K562 (cell line): ENCODE data around the gene KRT81. TPM values are rescaled to one million over a fixed set of nuclear protein-coding genes. Genes with fewer than 3 reads are reported as not detected.
"Not testable (repeated sequence)": the region's sequence is repeated elsewhere in the genome, so short reads cannot be mapped to it uniquely, and the experiment has no call there.

Experiments used
- ATAC-seq: fragments of 200-7000 bp; cut with Tn5 transposase; 3 replicates; pipeline ENCODE4 v1.9.1; 2020; ENCODE audit warnings: moderate library complexity
- BruUV-seq: library from RNA; stranded (reverse); fragments of 400-500 nt; replicated peaks from 2 replicates; lab custom pipeline; 2021; lab: Mats Ljungman, UMichigan
- CTCF ChIA-PET: fragments of 300-600 bp; formaldehyde crosslinking; extraction: SDS; loops from one replicate; lab custom pipeline; 2021; ENCODE audit warnings: low intra/inter-chr PET ratio; lab: Yijun Ruan, JAX
- POLR2A ChIA-PET: fragments of 300-600, 350-650 bp; sonication (Branson Sonifier 250); formaldehyde crosslinking; extraction: SDS; loops from one replicate; lab custom pipeline; 2021; ENCODE audit warnings: antibody characterized with exemption, inconsistent platforms; lab: Yijun Ruan, JAX
- DNase-seq, 4 experiments: peaks; one replicate each; pipeline versions ENCODE4 v3.0.0 to v3.0.0-alpha.2; 2011 to 2018; ENCODE audit warnings: low spot score in 3 of 4, mixed read lengths in 3 of 4; ENCODE audit errors: extremely low read depth in 1 of 4
- FAIRE-seq: peaks from 2 replicates; lab custom pipeline; 2011; peaks lifted over from hg19 to GRCh38; lab: Jason Lieb, UNC
- H2AFZ ChIP-seq: 2 replicates; pipeline ENCODE4 v1.6.0; 2011; ENCODE audit warnings: low read depth, low read length, control low read depth, inconsistent platforms
- H3K27ac ChIP-seq: fragments of 200-600 bp; 3 replicates; pipeline ENCODE4 v1.8.0; 2011; ENCODE audit warnings: low read depth, mild to moderate bottlenecking, control low read depth, inconsistent platforms, low read length, moderate library complexity, mixed read lengths; ENCODE audit errors: extremely low read depth
- H3K27me3 ChIP-seq, 2 experiments: fragments of 300-600 bp in 1 of 2; 2 replicates in 1 of 2; 3 replicates in 1 of 2; pipeline versions ENCODE4 v1.6.0 to v1.8.0; 2011; ENCODE audit warnings: inconsistent platforms in 2 of 2, low read length in 2 of 2, mild to moderate bottlenecking in 1 of 2, mixed read lengths in 1 of 2, moderate library complexity in 1 of 2; ENCODE audit not compliant: control insufficient read depth in 2 of 2, insufficient read depth in 2 of 2
- H3K36me3 ChIP-seq: fragments of 300-600 bp; 3 replicates; pipeline ENCODE4 v1.8.0; 2011; ENCODE audit warnings: mild to moderate bottlenecking, low read length, inconsistent platforms; ENCODE audit not compliant: control insufficient read depth, insufficient read depth
- H3K4me1 ChIP-seq, 2 experiments: fragments of 200-600 bp in 1 of 2; replicated peaks in 1 of 2; 2 replicates in 1 of 2; 3 replicates in 1 of 2; pipeline versions ENCODE4 v1.5.1 to v1.8.0; 2011; ENCODE audit warnings: inconsistent platforms in 2 of 2, low read length in 2 of 2, mild to moderate bottlenecking in 1 of 2, mixed read lengths in 1 of 2, moderate library complexity in 1 of 2; ENCODE audit not compliant: control insufficient read depth in 2 of 2, insufficient read depth in 2 of 2
- H3K4me2 ChIP-seq: 2 replicates; pipeline ENCODE4 v1.6.1; 2011; ENCODE audit warnings: low read length, control low read depth, inconsistent platforms, mixed read lengths; ENCODE audit not compliant: insufficient read depth
- H3K4me3 ChIP-seq: fragments of 200-600 bp; sonication (generic), shearing (Covaris generic); 2 replicates; pipeline ENCODE4 v1.5.1; 2016; ENCODE audit warnings: control low read depth, inconsistent platforms
- H3K79me2 ChIP-seq: fragments of 200-600 bp; 3 replicates; pipeline ENCODE4 v1.8.0; 2011; ENCODE audit warnings: low read length, inconsistent platforms; ENCODE audit not compliant: control insufficient read depth, insufficient read depth
- H3K9ac ChIP-seq, 2 experiments: 2 replicates each; pipeline versions ENCODE4 v1.6.0 to v1.6.1; 2011; ENCODE audit warnings: low read depth in 2 of 2, low read length in 2 of 2, control low read depth in 1 of 2, inconsistent platforms in 1 of 2, mild to moderate bottlenecking in 1 of 2, mixed read lengths in 1 of 2; ENCODE audit not compliant: insufficient read depth in 1 of 2
- H3K9me1 ChIP-seq: one replicate; pipeline ENCODE4 v1.6.0; 2011; ENCODE audit warnings: inconsistent platforms, mild to moderate bottlenecking, low read length, moderate library complexity; ENCODE audit not compliant: control insufficient read depth, insufficient read depth
- H3K9me3 ChIP-seq: replicated peaks from 2 replicates; pipeline ENCODE4 v1.5.1; 2011; ENCODE audit warnings: low read depth, low read length, inconsistent platforms; ENCODE audit not compliant: control insufficient read depth, insufficient read depth
- H4K20me1 ChIP-seq: replicated peaks from 2 replicates; pipeline ENCODE4 v1.6.1; 2011; ENCODE audit warnings: low read length, inconsistent platforms, mixed read lengths; ENCODE audit not compliant: control insufficient read depth, insufficient read depth
- ARNT ChIP-seq, 2 experiments: fragments of 450-650 bp; IDR thresholded peaks; 2 replicates each; pipeline ENCODE4 v1.6.1; 2016; ENCODE audit warnings: mild to moderate bottlenecking in 1 of 2
- CCNT2 ChIP-seq: IDR thresholded peaks from 2 replicates; pipeline ENCODE4 v1.6.1; 2011; ENCODE audit warnings: borderline replicate concordance, low read depth, mild to moderate bottlenecking, moderate library complexity, mixed read lengths, low read length; ENCODE audit not compliant: insufficient read length; ENCODE audit errors: extremely low read depth
- CHD2 ChIP-seq: IDR thresholded peaks from 2 replicates; pipeline ENCODE4 v1.6.1; 2011; ENCODE audit warnings: low read depth, low read length
- CXXC5 ChIP-seq: fragments of 250-450 bp; sonication (Bioruptor Pico); IDR thresholded peaks from 2 replicates; pipeline ENCODE4 v1.8.0; 2022; ENCODE audit warnings: inconsistent platforms, mild to moderate bottlenecking, moderate library complexity
- EGR1 ChIP-seq: fragments of 450-650 bp; conservative IDR thresholded peaks from 2 replicates; pipeline ENCODE4 v1.6.1; 2017; ENCODE audit warnings: mild to moderate bottlenecking
- GABPB1 ChIP-seq: sonication (generic); formaldehyde crosslinking; IDR thresholded peaks from 2 replicates; pipeline ENCODE4 v1.8.0; 2022; ENCODE audit warnings: mild to moderate bottlenecking, missing genetic modification reagents
- HMG20B ChIP-seq: fragments of 250-450 bp; sonication (Bioruptor Pico); IDR thresholded peaks from 2 replicates; pipeline ENCODE4 v1.5.0; 2021; ENCODE audit warnings: mild to moderate bottlenecking
- PCBP1 ChIP-seq: fragments of 200-400 bp; formaldehyde crosslinking; IDR thresholded peaks from 2 replicates; pipeline ENCODE4 v1.6.1; 2018; ENCODE audit warnings: mild to moderate bottlenecking, low read depth, low read length; ENCODE audit not compliant: poor library complexity, severe bottlenecking
- PURB ChIP-seq: sonication (generic); formaldehyde crosslinking; IDR thresholded peaks from 2 replicates; pipeline ENCODE4 v1.9.0; 2021; ENCODE audit warnings: low read depth, mild to moderate bottlenecking, missing genetic modification reagents
- ZNF197 ChIP-seq: fragments of 200-800 bp; sonication (Bioruptor generic); IDR thresholded peaks from 2 replicates; pipeline ENCODE4 v1.6.1; 2016; ENCODE audit warnings: low read depth, missing genetic modification characterization, missing compliant biosample characterization
- ZNF764 ChIP-seq: fragments of 250-450 bp; sonication (Bioruptor Pico); IDR thresholded peaks from 2 replicates; pipeline ENCODE4 v1.4.0; 2020; ENCODE audit warnings: low read depth, mild to moderate bottlenecking, moderate library complexity
- WGBS: fragments of 100-300 bp; shearing (Covaris generic); methylation state at CpG from one replicate; pipeline ENCODE4 v1.1.6; 2016; ENCODE audit warnings: low coverage, mixed read lengths; ENCODE audit not compliant: insufficient coverage; ENCODE audit errors: missing lambda C conversion rate; 5-methylcytosine and 5-hydroxymethylcytosine counted together
- in situ Hi-C: fragments of 300-500 bp; cut with MboI; formaldehyde crosslinking; loops from 4 replicates; pipeline ENCODE4 v1.15.0; 2018; ENCODE audit warnings: inconsistent platforms, mixed read lengths
- intact Hi-C: fragments of 100-400 bp; cut with micrococcal nuclease; formaldehyde crosslinking; loops from 2 replicates; pipeline ENCODE4 v1.14.2; 2022
- polyA plus RNA-seq, 8 experiments: library from polyadenylated mRNA; depleted of rRNA in 4 of 8; stranded (reverse) in 5 of 8; unstranded in 3 of 8; fragments of >200 nt; fragmentation: Nextera tagmentation in 2 of 8; fragmentation: Illumina TruSeq in 1 of 8; extraction: Ambion mirVana in 2 of 8; extraction: Trizol in 1 of 8; gene quantifications; 2 replicates each; pipeline versions ENCODE4 v1.2.1 to v1.2.3, GENCODE V29; 2011 to 2014; ENCODE audit warnings: inconsistent platforms in 1 of 8, missing spikeins in 1 of 8
- total RNA-seq, 7 experiments: library from RNA; depleted of rRNA in 6 of 7; stranded (reverse); fragments of >200 nt in 6 of 7; fragmentation: Illumina TruSeq in 2 of 7; extraction: Trizol in 2 of 7; gene quantifications; 2 replicates each; pipeline versions ENCODE4 v1.2.1 to v1.2.3, GENCODE V29; 2011 to 2021; ENCODE audit warnings: low replicate concordance in 1 of 7
- TF ChIP-seq, protein P1 (sequence below): fragments of 450-650 bp; IDR thresholded peaks from 2 replicates; pipeline ENCODE4 v1.6.1; 2018; ENCODE audit not compliant: partially characterized antibody

The KRT81 gene
- total and polyA plus RNA-seq, 9 of the 15 experiments (the other 6 are each of a cell fraction or from before 2014, with no cell fraction given) = 0.27 TPM; not detected in 8

DNA sequence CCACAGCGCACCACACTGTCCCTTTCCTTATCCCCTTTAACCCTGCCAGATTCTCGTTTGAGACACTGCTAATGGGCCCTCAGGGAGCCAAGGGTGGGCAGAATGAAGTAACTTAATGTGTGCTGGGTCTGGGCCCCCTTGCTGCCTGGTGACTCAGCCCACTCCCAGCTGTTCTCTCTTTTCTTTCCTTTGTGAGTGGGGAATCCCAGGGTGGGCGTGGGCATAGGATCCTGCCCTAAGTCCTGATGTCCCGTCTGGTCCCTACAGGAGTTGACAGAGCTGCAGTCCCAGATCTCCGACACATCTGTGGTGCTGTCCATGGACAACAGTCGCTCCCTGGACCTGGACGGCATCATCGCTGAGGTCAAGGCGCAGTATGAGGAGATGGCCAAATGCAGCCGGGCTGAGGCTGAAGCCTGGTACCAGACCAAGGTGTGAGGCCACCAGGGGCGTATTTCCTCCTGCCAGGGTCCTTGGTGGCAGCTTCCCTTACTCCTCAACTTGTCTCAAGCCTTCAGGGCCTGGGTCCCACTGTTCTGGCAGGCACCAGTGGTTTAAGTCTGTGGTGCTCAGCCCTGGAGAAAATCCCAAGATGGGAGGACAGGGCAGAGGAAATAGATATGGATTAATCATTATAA is 50.0 kb downstream of the KRT81 start:
- in situ Hi-C loops = no loop called here
- no peak overlapping the region for H2AFZ ChIP-seq
- DNase-seq (no peak), ATAC-seq (no peak), FAIRE-seq (no peak)
- TF ChIP-seq ZNF764 (CRISPR knock-in tag) = no peak
- no peak for TF ChIP-seq PURB (CRISPR knock-in tag)
- TF ChIP-seq CCNT2 = no peak
- TF ChIP-seq EGR1 = no peak
- TF ChIP-seq GABPB1 (CRISPR knock-in tag) = no peak
- TF ChIP-seq, protein P1, sequence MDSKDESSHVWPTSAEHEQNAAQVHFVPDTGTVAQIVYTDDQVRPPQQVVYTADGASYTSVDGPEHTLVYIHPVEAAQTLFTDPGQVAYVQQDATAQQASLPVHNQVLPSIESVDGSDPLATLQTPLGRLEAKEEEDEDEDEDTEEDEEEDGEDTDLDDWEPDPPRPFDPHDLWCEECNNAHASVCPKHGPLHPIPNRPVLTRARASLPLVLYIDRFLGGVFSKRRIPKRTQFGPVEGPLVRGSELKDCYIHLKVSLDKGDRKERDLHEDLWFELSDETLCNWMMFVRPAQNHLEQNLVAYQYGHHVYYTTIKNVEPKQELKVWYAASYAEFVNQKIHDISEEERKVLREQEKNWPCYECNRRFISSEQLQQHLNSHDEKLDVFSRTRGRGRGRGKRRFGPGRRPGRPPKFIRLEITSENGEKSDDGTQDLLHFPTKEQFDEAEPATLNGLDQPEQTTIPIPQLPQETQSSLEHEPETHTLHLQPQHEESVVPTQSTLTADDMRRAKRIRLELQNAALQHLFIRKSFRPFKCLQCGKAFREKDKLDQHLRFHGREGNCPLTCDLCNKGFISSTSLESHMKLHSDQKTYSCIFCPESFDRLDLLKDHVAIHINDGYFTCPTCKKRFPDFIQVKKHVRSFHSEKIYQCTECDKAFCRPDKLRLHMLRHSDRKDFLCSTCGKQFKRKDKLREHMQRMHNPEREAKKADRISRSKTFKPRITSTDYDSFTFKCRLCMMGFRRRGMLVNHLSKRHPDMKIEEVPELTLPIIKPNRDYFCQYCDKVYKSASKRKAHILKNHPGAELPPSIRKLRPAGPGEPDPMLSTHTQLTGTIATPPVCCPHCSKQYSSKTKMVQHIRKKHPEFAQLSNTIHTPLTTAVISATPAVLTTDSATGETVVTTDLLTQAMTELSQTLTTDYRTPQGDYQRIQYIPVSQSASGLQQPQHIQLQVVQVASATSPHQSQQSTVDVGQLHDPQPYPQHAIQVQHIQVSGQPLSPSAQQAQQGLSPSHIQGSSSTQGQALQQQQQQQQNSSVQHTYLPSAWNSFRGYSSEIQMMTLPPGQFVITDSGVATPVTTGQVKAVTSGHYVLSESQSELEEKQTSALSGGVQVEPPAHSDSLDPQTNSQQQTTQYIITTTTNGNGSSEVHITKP = no peak
- no peak for TF ChIP-seq PCBP1
- no peak for TF ChIP-seq CHD2
- no peak for TF ChIP-seq CXXC5 (CRISPR knock-in tag)
- no peak for TF ChIP-seq HMG20B
- TF ChIP-seq ARNT (IDR thresholded peaks at IDR 0.05) = no peak
- TF ChIP-seq ZNF197 (CRISPR knock-in tag) = no peak
- WGBS = 0% methylated on average over 10 of the region's 11 CpGs
- no peaks in the 10 kb centered on the region for H3K9me3 ChIP-seq
- ChIA-PET CTCF (no interaction called here), POLR2A (no interaction called here)
- BruUV-seq = no TSS peak
- 0 out of 2 replicates have a peak, but pooled peaks cover 6% of the 10 kb centered on the region for H4K20me1 ChIP-seq
- H3K36me3 ChIP-seq = no peaks in the 10 kb centered on the region
- H3K9me1 ChIP-seq = no peaks in the 10 kb centered on the region
- intact Hi-C loops = no loop called here
- H3K27ac ChIP-seq = no peak overlapping the region
- H3K9ac ChIP-seq = no peak overlapping the region
- peaks cover 0 to 52% of the 10 kb centered on the region in 2 experiments; a peak in 4 of 5 replicates for H3K27me3 ChIP-seq
- H3K4me1 ChIP-seq = no peaks in the 10 kb centered on the region
- no peak overlapping the region for H3K4me3 ChIP-seq
- H3K79me2 ChIP-seq = no peaks in the 10 kb centered on the region
- H3K4me2 ChIP-seq = no peak overlapping the region

GRCh38 chr12:52240247-52240646 is 51.1 kb downstream of the KRT81 start:
- H2AFZ ChIP-seq, in situ Hi-C loops, H3K27ac ChIP-seq, H3K4me3 ChIP-seq, H3K9ac ChIP-seq, CTCF ChIA-PET, H3K9me3 ChIP-seq, BruUV-seq, intact Hi-C loops, H3K79me2 ChIP-seq, H3K4me1 ChIP-seq, ATAC-seq, H3K9me1 ChIP-seq, FAIRE-seq, DNase-seq, H3K4me2 ChIP-seq, POLR2A ChIA-PET, H4K20me1 ChIP-seq, H3K36me3 ChIP-seq: not testable (repeated sequence)
- peaks cover 0 to 44% of the 10 kb centered on the region in 2 experiments; a peak in 3 of 5 replicates for H3K27me3 ChIP-seq
- WGBS = 3% methylated on average over 6 of the region's 6 CpGs
